ENCODE data around the gene ZNF184.

The ZNF184 gene

GRCh38 chr6:27512525-27512924 lies 39.6 kb upstream of the ZNF184 start:
- H3K4me3 Mint-ChIP-seq, result no peak overlapping the region
- H3K36me3 Mint-ChIP-seq (ENCODE audit: low read depth), result no peaks in the 10 kb centered on the region
- TF ChIP-seq CTCF (IDR thresholded peaks at IDR 0.05; ENCODE audit: unreplicated experiment in 3 of 3), result no peak
- H3K27me3 Mint-ChIP-seq (ENCODE audit: low read depth), result peaks cover 68% of the 10 kb centered on the region
- H3K4me1 Mint-ChIP-seq, result no peaks in the 10 kb centered on the region
- no peak overlapping the region for H3K27ac Mint-ChIP-seq
- no peaks in the 10 kb centered on the region for H3K9me3 Mint-ChIP-seq

- no peak for TF ChIP-seq CTCF (IDR thresholded peaks at IDR 0.05; ENCODE audit: unreplicated experiment in 3 of 3)
Measured at GRCh38 chr6:27507041-27507956, 34.4 kb upstream of the ZNF184 start.

GRCh38 chr6:27505209-27506027 lies 32.5 kb upstream of the ZNF184 start:
- Mint-ChIP-seq H3K27me3 (ENCODE audit: low read depth) (peaks cover 66% of the 10 kb centered on the region), H3K4me3 (no peak overlapping the region), H3K36me3 (ENCODE audit: low read depth) (no peaks in the 10 kb centered on the region), H3K4me1 (peaks cover 7% of the 10 kb centered on the region), H3K9me3 (no peaks in the 10 kb centered on the region), H3K27ac (no peak overlapping the region)
- no peak for TF ChIP-seq CTCF (IDR thresholded peaks at IDR 0.05; ENCODE audit: unreplicated experiment in 3 of 3)

More at GRCh38 chr6:27507041-27507956, 34.4 kb upstream of the ZNF184 start:
- H3K9me3 Mint-ChIP-seq, result no peaks in the 10 kb centered on the region
- peaks cover 63% of the 10 kb centered on the region for H3K27me3 Mint-ChIP-seq (ENCODE audit: low read depth)
- H3K27ac Mint-ChIP-seq, result no peak overlapping the region
- peaks cover 4% of the 10 kb centered on the region for H3K4me1 Mint-ChIP-seq
- no peaks in the 10 kb centered on the region for H3K36me3 Mint-ChIP-seq (ENCODE audit: low read depth)
- H3K4me3 Mint-ChIP-seq, result no peak overlapping the region

- Mint-ChIP-seq H3K27me3 (ENCODE audit: low read depth) (peaks cover 73% of the 10 kb centered on the region), H3K4me3 (peak overlapping the region; percentile 81 to 89 (median 88)), H3K36me3 (ENCODE audit: low read depth) (no peaks in the 10 kb centered on the region), H3K27ac (no peak overlapping the region), H3K4me1 (peaks cover 7% of the 10 kb centered on the region), H3K9me3 (no peaks in the 10 kb centered on the region)
- no peak for TF ChIP-seq CTCF (IDR thresholded peaks at IDR 0.05; ENCODE audit: unreplicated experiment in 3 of 3)
Measured at GRCh38 chr6:27503436-27504030, 30.6 kb upstream of the ZNF184 start.

- Mint-ChIP-seq H3K27ac (peak overlapping the region in 1 of 3 experiments; percentile 25), H3K4me3 (peak overlapping the region; percentile 81 to 89 (median 88)), H3K4me1 (peaks cover 7% of the 10 kb centered on the region), H3K9me3 (no peaks in the 10 kb centered on the region), H3K36me3 (ENCODE audit: low read depth) (no peaks in the 10 kb centered on the region), H3K27me3 (ENCODE audit: low read depth) (peaks cover 80% of the 10 kb centered on the region)
- no peak for TF ChIP-seq CTCF (IDR thresholded peaks at IDR 0.05; ENCODE audit: unreplicated experiment in 3 of 3)
Measured at GRCh38 chr6:27502508-27503435, 29.9 kb upstream of the ZNF184 start.

All from nephron (organoid).